Measurements from ENCODE around the gene RGL3.

DNA sequence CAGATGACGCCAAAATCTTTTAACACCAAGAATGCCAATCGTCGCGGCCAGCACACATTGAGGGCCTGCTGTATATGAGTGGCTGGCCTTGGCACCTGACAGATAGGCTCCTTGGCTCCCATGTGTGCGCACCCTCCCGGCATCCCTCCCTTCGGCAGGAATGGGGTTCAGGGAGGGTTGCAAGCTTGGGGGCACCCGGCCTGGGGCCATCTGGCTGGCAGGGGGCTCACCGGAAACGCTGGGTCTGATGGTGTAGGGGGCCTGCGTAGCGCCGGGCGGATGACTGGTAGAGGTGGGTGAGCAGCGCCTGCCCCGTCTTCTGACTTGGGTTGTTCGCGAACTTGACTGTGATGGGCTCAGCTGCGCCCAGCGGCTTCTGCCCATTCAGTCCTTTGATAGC, 38.7 kb upstream of the RGL3 start:
- no peak for TF ChIP-seq GATA2 (IDR thresholded peaks at IDR 0.05; ENCODE audit: low read depth, low read length)
- TF ChIP-seq GATA3 (IDR thresholded peaks at IDR 0.05; ENCODE audit: low read depth, low read length): no peak

Measured in SH-SY5Y (cell line).